HG02852 (cell line): ENCODE results near the gene EMILIN3.

Source experiments
- ATAC-seq: cut with Tn5 transposase; IDR thresholded peaks from one replicate; pipeline ENCODE4 v1.9.1; 2021; ENCODE audit warnings: mild to moderate bottlenecking, moderate library complexity; ENCODE audit not compliant: unreplicated experiment

The EMILIN3 gene

DNA sequence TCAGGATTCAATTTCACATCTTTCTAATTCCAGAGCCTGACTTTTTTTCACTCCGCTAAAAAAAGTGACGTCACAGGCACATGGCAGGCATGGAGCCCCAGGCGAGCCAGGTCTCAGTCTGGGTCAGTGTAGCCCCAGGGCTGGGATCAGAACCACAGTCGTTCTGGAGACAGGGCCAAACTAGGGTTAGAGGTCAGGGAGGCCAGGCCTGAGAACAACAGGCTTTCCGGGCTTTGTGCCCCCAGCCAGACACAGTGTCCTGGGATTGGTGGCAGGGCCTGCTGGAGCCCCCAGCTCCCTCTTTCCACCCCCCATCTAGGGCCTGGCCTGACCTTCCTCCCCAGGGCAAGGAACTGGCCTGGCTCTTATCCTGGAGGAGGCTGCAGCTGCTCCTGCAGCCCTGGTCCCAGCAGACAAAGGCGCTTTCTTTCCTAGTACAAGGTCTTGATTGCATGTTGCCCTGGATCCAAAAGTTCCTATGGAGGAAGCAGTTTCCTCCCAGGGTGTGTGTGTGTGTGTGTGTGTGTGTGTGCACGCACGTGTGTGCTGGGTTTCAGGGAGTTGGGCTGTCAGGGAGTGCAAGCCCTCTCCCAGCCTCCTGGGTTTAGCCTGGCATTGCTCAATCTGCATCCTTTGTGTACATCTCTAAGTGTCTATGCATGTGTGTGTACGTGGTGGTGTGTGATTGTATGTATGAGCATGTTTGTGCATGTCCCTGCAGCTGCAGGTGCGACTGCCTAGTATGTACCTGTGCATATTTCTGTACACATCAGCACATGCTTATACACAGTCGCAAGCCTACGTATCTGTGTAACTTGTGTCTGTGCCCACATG lies 26.5 kb upstream of the EMILIN3 start:
- ATAC-seq: no peak

DNA sequence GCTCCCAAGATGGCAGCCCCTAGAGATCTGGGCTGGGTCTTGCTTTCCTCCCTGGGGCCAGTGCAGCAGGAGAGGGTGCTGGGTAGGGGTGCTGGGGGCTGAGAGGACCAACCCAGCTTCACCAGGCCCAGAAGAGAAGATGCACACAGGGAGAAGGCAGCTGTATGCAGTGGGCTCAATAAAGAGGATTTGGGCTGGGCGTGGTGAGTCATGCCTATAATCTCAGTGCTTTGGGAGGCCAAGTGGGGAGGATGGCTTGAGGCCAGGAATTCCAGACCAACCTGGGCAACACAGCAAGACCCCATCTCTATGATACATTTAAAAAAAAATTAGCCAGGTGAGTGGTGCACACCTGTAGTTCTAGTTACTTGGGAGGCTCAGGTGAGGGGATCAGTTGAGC lies 25.7 kb upstream of the EMILIN3 start:
- no peak for ATAC-seq

DNA sequence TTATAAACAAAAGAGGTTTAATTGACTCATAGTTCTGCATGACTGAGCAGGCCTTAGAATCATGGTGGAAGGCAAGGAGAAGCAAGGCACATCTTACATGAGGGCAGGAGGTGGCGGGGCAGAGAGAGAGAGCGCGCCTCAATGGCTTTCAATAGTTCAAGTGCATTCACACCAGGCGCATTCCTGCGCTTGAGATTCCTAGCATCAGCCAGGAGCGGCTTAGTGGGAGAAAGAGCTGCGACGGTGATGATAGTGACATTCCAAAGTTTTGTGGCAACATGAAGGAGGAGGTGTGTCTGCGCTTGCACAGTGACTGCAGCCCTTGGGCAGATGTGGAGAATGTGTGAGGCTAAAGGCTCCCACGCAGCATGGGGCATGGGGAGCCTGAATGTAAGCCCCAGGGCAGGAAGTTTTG lies 25.0 kb upstream of the EMILIN3 start:
- no peak for ATAC-seq

DNA sequence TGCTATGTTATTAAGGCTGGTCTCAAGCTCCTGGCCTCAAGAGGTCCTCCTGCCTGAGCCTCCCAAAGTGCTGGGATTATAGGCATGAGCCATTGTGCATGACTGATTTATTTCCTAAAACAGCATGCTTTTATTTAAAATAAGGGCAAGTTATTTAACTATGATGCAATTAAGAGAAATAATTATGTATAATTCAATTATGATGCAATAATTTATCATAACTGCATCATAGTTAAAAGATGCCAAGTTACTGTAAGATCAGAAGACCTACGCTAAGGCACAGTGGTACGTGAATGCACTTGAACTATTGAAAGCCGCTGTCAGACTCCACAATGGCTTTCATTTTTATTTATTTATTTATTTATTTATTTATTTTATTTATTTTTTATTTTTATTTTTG lies 24.3 kb upstream of the EMILIN3 start:
- ATAC-seq: no peak

DNA sequence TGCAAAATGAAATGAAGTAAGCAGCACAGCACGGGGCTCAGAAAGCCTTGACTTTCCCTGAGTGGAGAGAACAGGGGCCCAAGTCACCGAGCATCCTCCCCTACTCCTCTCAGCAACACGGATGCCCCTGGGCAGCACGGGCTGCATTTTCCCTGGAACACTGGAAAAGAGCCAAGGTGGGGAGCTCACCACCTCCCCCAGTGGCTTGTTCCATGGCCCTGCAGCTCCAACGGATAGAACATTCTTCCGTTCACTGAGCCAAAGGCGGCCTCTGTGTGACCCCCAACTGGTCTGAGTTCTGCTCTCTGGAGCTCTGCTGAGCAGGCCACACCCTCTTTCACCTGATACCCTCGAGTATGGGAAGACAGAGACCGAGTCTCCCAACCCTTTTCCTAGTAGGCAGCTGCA lies 20.8 kb upstream of the EMILIN3 start:
- no peak for ATAC-seq

DNA sequence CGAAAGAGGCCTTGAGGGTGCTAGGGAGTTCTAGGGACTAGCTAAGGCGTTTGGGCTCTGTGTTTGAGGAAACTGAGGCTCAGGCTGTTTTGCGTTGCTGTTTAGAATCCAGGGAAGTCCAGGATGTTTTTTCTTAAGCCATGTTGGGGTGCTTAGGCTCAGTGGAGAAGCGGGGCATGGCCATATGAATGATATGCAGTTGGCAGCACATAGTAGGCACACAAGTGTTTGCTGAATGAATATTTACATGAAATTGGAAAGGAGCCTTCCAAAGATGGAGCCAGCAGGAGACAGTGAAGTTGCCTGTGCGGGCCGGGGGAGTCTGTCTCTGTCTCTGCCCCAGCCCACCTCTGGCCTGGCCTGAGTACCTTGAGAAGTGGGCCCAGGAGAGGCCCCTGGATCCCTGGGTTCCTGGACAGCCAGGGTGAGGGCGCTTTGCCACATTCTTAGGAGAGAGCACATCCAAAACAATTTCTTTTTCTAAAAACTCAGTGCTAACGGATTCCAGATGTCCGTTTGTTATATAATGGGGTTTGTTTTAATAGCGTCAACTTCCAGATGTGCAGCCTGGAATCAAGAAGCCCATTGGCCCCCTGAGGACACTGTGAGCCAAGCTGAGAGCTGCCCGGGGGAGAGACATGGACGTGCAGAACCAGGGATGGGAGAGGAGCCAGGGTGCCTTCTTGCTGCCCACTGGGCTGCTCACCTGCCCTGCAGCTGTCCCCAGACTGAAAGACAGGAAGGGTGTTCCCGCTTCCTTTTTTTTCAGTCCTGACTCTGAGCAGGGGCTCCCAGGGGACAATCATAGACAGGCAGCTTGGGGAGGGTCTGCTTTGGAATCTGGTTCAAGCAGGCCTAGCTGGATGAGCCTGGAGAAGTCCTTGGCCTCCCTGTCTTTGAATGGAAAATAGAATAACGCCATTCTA lies 20.1 kb upstream of the EMILIN3 start:
- no peak for ATAC-seq

DNA sequence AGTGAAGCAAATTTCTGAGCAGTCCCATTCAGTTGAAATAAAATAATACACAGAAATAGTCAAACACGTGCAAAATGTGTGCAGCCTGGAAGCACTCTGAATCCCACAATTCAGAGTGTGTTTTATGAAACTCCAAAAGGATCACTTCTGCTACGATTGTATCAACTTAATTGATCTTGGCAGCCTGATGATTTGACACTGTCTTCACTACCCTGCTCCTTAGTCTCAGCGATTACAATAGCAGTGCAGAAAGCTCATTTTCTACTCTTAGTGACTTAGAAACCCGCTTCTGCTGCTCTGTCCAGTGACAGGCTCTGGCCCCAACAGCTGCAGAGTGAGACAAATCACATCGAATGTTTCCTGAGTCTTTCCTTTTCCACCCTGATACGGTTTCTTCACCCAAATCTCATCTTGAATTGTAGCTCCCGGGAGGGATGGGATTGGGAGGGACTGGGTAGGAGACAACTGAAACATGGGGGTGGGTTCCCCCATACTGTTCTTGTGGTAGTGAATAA lies 16.2 kb upstream of the EMILIN3 start:
- ATAC-seq: no peak

DNA sequence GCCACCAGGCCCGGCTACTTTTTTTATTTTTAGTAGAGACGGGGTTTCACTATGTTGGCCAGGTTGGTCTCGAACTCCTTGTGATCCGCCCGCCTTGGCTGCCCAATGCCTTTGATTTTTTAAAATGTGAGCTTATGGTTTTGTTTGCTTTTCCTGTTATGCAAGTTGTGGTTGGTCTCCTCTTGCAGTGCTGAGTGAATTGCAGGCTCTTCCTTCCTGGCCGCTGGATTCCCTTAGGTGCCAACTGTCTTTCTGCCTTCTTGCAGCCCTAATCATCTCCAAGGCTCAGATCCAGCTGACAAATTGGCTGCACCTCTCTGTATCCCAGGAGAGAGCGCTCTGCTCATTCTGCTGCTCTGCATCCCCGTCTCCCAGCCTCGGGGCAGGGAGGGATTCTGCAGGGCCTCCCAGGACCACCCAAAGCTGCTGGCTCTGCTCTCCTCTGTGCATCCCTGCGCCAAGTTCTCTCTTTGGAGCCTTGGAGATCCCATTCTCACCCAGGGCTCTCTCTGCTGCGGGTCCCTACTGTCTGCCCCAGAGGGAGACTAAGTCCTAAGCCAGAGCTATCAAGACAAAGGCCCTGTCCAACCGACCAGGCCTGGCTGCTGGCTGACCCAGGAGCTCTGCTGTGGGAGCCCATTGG lies 14.1 kb upstream of the EMILIN3 start:
- ATAC-seq: no peak

DNA sequence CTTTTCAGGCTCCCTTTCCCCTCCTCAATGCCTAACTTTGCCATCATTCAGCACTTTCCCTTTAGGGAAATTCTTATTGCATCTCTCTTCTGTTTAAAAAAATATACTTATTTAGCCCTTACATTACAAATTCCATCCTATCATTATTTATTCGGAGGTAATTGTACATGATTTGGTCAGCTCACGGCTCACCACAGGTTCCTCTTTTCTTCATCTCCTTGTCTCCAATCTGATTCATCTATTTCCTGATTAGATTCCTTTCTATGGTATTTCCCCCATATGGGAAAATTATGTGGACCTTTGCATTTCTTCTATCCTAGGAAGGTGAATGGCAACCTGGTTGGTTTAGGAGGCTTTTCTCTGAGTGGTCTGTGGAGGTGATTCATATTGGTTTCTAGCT lies 12.9 kb upstream of the EMILIN3 start:
- no peak for ATAC-seq

DNA sequence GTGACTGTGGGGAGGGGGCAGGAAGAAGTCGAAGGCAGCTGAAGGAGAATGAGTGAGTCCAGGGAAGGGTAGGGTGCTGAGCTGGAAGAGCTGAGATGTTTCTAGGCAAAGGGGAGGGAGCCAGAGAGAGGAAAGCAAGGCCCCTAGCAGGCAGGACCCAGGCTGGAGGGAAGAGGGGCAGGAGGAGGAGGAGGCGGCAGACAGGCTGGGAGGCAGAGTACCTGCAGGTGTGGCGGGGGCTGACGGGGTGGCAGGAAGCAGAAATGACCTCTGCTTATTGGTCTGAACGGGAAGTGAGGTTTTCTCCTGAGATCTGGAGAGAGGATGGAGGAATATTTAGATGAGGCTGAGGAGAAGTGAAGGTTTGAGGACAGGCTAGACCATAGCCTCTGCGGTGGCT lies 10.7 kb upstream of the EMILIN3 start:
- ATAC-seq: no peak

DNA sequence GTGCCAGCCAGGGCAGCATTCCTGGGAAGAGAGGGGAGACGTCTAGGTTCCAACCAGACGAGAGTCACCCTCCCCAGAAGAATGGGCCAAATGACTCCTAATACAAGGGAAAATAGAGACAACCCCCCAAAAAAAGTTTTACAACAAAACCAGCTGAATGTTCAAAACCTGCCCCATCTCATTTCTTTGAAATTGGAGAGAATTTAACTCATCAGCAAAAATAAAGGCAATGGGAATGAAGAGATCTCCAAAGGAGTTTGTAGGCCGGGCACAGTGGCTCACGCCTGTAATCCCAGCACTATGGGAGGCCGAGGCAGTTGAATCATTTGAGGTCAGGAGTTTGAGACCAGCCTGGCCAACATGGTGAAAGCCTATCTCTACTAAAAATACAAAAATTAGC lies 9.7 kb upstream of the EMILIN3 start:
- no peak for ATAC-seq

DNA sequence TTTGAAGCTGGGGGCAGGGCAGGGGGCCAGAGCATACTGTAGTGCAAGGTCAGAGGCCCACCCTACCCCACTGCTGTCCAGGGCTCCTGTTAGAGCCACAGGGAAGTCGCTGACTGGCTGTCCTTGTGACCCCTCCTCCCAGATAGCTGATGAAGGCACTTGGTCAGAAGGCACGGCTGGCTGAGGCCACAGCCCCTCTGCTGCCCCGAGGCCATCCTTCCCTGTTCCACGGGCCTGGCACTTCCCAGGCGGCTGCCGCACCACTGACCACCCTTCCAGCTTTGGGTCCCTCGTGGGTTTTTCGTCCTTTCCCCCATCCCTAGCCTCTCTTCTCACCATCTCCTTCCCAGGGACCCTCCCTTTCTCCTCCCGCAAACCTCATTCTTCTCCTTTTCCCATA lies 9.2 kb upstream of the EMILIN3 start:
- ATAC-seq: no peak

DNA sequence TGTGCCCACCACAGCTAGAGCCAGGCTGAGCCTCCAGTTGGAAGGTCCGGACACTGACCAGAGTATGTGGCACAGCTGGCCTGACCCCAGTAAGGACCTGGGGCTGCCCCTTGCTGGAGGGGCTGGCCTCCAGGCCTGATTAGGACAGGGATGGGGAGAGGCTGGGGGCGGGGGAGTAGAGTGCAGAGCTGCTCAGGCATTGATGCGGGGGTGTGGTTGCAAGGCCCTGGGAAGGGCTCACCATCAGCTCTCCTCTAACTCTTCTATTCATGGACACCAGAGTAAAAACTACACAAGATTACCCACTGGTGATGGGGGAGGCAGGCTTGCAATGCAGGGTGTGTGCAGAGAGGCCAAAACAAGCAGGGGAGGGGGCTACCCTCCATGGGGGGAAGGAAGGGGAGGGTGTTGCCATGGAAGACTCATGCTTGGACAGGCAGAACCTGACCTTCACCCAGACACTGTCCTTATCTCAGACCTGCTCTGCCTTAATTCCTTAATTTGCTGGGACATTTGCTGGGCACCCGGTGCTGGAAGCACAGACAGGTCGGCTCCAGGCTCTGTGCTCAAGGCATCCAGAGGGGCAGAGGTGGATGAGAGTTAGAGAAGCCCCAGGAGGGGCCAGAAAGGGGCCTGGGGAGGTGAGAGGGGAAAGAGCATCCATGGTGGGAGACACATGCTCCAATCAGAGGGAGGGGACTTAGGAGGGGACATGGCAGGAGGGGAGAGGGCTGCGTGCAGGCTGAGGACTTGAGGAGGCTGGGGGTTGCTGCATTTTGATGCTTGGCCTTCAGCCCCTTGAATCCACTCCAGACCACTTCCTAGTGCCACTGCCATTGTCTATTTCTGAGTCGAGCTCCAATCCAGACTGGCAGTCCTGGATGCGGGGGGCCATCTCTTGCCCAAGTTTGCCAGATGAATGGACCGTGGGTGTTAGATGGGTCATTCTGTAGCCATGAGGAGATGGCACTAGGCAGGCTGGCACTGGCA lies 7.6 kb upstream of the EMILIN3 start:
- no peak for ATAC-seq

DNA sequence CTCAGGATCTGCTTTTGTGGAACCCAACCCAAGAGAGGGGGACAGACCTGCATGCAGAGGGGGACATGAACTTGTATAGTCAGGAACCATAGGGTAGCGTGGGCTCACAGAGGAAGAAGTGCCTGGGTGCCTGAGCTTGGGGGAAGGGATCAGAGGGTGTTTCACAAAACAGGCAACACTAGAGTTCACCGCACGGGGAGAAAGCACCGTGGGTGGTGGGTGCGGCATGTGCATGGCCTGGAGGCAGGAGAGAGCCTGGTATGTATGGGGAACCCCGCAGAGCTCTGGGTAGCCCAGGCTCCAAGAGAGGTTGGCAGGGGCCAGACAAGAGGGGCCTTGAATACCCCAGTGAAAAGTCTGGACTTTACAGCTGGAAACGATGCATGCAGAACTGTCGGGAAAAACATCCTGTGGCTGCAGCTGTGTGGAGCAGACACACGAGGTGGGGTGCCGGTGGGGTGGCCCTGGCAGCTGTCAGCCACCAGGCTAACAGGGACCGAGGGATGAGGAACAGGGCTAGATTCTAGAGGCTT lies 6.7 kb upstream of the EMILIN3 start:
- ATAC-seq: no peak

DNA sequence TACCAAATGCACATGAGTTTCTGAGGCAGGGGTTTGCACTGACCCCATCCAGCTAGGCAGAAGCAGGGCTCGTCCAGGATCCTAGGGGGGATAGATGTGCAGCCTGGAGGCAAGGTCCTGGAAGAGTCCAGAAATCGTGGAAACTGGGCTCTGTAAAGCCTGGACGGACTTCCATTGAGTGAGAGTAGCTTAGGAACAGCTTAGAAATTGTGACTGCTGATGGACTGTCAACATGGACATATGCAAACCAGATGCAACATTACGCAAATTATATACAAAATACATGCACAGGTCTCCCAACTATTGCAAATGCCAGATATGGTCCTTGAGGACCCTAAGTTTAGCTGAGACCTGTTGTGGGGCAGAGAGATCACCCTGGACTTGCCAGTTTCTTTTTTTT lies 4.8 kb upstream of the EMILIN3 start:
- ATAC-seq: no peak

DNA sequence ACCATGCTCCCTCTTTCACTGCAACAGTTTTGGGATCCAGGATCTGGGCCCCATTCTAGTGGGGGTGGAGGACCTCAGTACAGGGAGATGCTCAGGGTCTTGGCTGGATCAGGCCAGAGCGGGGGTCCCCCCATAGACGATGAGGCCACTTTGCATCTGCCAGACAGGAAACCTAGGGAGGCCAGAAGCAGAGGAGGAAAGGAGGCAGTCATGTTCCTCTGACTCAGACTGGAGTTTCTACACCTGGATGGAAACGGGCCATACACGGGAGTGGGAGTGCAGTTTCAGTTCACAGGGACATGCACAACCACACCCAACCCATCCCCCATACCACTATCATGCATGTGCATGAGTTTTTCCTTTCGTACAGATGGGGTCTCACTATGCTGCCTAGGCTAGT lies 3.6 kb upstream of the EMILIN3 start:
- ATAC-seq: no peak

DNA sequence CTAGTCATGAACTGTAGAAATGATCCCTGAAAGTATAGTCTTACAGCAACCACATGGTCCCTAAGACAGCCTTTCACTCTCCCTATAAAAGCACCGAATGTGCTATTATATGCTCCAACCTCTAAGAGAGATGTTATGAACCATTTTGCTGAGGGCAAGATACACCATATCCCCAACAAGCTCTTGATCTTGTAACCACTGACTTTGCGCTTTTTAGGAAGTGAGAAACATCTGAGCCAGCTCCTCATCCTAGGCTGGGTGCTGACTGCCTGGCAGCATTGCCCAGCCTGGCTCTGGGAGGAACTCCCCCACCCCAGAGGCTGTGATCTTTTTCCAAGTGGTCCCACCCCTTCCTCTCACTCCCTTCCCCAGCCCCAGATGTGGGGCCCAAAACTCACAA lies 3.1 kb upstream of the EMILIN3 start:
- no peak for ATAC-seq

DNA sequence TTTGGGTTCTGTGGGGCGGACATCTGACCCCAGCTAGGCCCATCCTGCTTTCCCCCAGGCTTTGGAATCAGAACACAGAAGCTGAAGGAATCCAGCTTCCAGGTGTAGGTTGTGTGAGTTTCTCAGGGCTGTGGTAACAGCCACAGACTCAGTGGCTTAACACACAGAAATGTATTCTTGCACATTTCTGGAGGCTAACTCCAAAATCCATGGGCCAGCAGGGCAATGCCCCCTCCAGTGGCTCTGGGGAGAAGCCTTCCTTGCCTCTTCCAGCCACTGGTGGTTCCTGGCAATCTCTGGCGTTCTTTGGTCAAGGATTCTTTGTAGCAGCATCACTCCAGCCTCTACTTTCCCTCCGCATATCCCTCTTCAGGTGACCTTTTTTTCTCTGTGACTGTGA lies 1.3 kb upstream of the EMILIN3 start:
- no peak for ATAC-seq

DNA sequence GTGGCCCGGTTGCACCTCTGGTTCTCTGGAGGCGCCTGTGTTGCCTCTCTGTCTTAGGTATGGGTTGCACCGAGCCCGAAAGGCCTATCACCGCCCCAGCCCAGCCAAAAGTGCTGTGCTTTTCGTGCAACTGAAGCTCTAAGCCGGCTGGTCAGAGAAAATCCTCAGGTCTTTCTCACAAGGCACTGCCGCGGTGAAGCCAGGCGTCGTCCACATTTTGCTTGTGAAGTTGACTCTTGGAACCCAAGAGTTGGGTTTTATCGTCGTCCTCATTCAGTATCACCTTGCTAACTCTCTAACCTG lies 726 bp upstream of the EMILIN3 start:
- ATAC-seq: no peak
